WTC11 (cell line): ENCODE measurements around the gene CPXM1.

Experiments
- CBFB ChIP-seq: sonication (generic); formaldehyde crosslinking; IDR thresholded peaks from 2 replicates; pipeline ENCODE4 v1.8.1; 2022; ENCODE audit warnings: mild to moderate bottlenecking, low read depth, missing genetic modification reagents
- ESRRA ChIP-seq: sonication (generic); formaldehyde crosslinking; IDR thresholded peaks from 2 replicates; pipeline ENCODE4 v1.8.1; 2022; ENCODE audit warnings: mild to moderate bottlenecking, missing genetic modification reagents, borderline replicate concordance
- HMGA2 ChIP-seq: fragments of 250-450 bp; sonication (Bioruptor Pico); IDR thresholded peaks from 2 replicates; pipeline ENCODE4 v1.4.0; 2021; ENCODE audit warnings: mild to moderate bottlenecking, moderate library complexity
- MXD4 ChIP-seq: fragments of 250-450 bp; sonication (Bioruptor Pico); IDR thresholded peaks from 2 replicates; pipeline ENCODE4 v1.8.0; 2021; ENCODE audit warnings: mild to moderate bottlenecking, moderate library complexity, borderline replicate concordance
- NFE2L1 ChIP-seq: sonication (generic); formaldehyde crosslinking; IDR thresholded peaks from 2 replicates; pipeline ENCODE4 v1.8.1; 2023; ENCODE audit warnings: missing genetic modification reagents
- NR3C1 ChIP-seq: sonication (generic); formaldehyde crosslinking; conservative IDR thresholded peaks from 2 replicates; pipeline ENCODE4 v1.8.1; 2023; ENCODE audit warnings: low read depth, mild to moderate bottlenecking, missing genetic modification reagents
- ZNF263 ChIP-seq: sonication (generic); formaldehyde crosslinking; IDR thresholded peaks from 2 replicates; pipeline ENCODE4 v1.8.1; 2022; ENCODE audit warnings: low read depth, mild to moderate bottlenecking, moderate library complexity, missing genetic modification reagents
- TF ChIP-seq, protein P1 (sequence below): sonication (generic); formaldehyde crosslinking; IDR thresholded peaks from 2 replicates; pipeline ENCODE4 v1.8.0; 2022; ENCODE audit warnings: mild to moderate bottlenecking, missing genetic modification reagents
- TF ChIP-seq, protein P2 (sequence below): fragments of 200-600 bp; IDR thresholded peaks from 2 replicates; pipeline ENCODE4 v1.8.0; 2022; ENCODE audit warnings: antibody characterized with exemption
- TF ChIP-seq, protein P3 (sequence below): fragments of 250-450 bp; sonication (Bioruptor Pico); IDR thresholded peaks from 2 replicates; pipeline ENCODE4 v1.9.0; 2021; ENCODE audit warnings: mild to moderate bottlenecking, borderline replicate concordance
- TF ChIP-seq, protein P4 (sequence below): sonication (generic); formaldehyde crosslinking; IDR thresholded peaks from 2 replicates; pipeline ENCODE4 v1.8.0; 2022; ENCODE audit warnings: mild to moderate bottlenecking, missing genetic modification reagents
- TF ChIP-seq, protein P5 (sequence below): sonication (generic); formaldehyde crosslinking; IDR thresholded peaks from 2 replicates; pipeline ENCODE4 v1.8.0; 2023; ENCODE audit warnings: mild to moderate bottlenecking, missing genetic modification reagents

DNA sequence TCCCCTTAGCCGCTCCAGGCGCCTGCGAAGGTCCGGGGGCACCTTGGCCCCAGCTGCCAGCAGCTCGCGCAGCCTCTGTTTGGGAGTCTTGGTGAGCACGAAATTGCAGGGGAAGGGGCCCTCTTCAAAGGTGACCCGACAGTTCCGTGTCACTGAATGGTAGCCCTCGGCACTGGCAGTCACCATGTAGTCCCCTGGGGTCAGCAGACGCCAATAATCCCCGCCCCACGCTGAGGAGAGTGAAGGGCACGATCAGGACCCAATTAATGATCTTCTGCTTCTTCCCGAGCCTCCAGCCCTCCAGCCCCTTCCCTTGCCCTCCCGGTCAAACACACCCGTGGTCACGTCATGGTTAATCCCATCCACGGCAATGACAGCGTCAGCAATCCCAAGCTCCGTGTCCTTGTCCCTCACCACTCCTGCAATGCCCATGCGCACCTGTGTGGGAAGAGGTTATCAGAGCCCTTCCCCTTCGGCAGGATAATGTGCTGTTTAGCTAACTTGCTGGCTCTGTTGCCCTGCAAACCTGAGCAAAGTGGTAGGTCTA, 6.2 kb downstream of the CPXM1 start:
- TF ChIP-seq CBFB (CRISPR knock-in tag), result no peak
- TF ChIP-seq NFE2L1 (CRISPR knock-in tag), result no peak
- TF ChIP-seq, protein P1, sequence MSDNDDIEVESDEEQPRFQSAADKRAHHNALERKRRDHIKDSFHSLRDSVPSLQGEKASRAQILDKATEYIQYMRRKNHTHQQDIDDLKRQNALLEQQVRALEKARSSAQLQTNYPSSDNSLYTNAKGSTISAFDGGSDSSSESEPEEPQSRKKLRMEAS (CRISPR knock-in tag), result no peak
- TF ChIP-seq, protein P2, sequence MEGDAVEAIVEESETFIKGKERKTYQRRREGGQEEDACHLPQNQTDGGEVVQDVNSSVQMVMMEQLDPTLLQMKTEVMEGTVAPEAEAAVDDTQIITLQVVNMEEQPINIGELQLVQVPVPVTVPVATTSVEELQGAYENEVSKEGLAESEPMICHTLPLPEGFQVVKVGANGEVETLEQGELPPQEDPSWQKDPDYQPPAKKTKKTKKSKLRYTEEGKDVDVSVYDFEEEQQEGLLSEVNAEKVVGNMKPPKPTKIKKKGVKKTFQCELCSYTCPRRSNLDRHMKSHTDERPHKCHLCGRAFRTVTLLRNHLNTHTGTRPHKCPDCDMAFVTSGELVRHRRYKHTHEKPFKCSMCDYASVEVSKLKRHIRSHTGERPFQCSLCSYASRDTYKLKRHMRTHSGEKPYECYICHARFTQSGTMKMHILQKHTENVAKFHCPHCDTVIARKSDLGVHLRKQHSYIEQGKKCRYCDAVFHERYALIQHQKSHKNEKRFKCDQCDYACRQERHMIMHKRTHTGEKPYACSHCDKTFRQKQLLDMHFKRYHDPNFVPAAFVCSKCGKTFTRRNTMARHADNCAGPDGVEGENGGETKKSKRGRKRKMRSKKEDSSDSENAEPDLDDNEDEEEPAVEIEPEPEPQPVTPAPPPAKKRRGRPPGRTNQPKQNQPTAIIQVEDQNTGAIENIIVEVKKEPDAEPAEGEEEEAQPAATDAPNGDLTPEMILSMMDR, result no peak
- no peak for TF ChIP-seq HMGA2 (CRISPR knock-in tag)
- no peak for TF ChIP-seq NR3C1
- TF ChIP-seq, protein P3, sequence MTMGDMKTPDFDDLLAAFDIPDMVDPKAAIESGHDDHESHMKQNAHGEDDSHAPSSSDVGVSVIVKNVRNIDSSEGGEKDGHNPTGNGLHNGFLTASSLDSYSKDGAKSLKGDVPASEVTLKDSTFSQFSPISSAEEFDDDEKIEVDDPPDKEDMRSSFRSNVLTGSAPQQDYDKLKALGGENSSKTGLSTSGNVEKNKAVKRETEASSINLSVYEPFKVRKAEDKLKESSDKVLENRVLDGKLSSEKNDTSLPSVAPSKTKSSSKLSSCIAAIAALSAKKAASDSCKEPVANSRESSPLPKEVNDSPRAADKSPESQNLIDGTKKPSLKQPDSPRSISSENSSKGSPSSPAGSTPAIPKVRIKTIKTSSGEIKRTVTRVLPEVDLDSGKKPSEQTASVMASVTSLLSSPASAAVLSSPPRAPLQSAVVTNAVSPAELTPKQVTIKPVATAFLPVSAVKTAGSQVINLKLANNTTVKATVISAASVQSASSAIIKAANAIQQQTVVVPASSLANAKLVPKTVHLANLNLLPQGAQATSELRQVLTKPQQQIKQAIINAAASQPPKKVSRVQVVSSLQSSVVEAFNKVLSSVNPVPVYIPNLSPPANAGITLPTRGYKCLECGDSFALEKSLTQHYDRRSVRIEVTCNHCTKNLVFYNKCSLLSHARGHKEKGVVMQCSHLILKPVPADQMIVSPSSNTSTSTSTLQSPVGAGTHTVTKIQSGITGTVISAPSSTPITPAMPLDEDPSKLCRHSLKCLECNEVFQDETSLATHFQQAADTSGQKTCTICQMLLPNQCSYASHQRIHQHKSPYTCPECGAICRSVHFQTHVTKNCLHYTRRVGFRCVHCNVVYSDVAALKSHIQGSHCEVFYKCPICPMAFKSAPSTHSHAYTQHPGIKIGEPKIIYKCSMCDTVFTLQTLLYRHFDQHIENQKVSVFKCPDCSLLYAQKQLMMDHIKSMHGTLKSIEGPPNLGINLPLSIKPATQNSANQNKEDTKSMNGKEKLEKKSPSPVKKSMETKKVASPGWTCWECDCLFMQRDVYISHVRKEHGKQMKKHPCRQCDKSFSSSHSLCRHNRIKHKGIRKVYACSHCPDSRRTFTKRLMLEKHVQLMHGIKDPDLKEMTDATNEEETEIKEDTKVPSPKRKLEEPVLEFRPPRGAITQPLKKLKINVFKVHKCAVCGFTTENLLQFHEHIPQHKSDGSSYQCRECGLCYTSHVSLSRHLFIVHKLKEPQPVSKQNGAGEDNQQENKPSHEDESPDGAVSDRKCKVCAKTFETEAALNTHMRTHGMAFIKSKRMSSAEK (CRISPR knock-in tag), result no peak
- TF ChIP-seq, protein P4, sequence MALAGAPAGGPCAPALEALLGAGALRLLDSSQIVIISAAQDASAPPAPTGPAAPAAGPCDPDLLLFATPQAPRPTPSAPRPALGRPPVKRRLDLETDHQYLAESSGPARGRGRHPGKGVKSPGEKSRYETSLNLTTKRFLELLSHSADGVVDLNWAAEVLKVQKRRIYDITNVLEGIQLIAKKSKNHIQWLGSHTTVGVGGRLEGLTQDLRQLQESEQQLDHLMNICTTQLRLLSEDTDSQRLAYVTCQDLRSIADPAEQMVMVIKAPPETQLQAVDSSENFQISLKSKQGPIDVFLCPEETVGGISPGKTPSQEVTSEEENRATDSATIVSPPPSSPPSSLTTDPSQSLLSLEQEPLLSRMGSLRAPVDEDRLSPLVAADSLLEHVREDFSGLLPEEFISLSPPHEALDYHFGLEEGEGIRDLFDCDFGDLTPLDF (CRISPR knock-in tag), result no peak
- TF ChIP-seq, protein P5, sequence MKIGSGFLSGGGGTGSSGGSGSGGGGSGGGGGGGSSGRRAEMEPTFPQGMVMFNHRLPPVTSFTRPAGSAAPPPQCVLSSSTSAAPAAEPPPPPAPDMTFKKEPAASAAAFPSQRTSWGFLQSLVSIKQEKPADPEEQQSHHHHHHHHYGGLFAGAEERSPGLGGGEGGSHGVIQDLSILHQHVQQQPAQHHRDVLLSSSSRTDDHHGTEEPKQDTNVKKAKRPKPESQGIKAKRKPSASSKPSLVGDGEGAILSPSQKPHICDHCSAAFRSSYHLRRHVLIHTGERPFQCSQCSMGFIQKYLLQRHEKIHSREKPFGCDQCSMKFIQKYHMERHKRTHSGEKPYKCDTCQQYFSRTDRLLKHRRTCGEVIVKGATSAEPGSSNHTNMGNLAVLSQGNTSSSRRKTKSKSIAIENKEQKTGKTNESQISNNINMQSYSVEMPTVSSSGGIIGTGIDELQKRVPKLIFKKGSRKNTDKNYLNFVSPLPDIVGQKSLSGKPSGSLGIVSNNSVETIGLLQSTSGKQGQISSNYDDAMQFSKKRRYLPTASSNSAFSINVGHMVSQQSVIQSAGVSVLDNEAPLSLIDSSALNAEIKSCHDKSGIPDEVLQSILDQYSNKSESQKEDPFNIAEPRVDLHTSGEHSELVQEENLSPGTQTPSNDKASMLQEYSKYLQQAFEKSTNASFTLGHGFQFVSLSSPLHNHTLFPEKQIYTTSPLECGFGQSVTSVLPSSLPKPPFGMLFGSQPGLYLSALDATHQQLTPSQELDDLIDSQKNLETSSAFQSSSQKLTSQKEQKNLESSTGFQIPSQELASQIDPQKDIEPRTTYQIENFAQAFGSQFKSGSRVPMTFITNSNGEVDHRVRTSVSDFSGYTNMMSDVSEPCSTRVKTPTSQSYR, result no peak
- TF ChIP-seq MXD4 (CRISPR knock-in tag), result no peak
- TF ChIP-seq ESRRA (CRISPR knock-in tag), result no peak
- no peak for TF ChIP-seq ZNF263 (CRISPR knock-in tag)
